Stimulated activated CD4-positive, alpha-beta T cell treated with anti-CD3 and anti-CD28 coated beads, Interleukin-1b, Interleukin-23, amount 100 ng/mL, for 4 hours (primary cell): ENCODE measurements around the gene NOP53.
"Not testable (repeated sequence)": the region's sequence is repeated elsewhere in the genome, so short reads cannot be mapped to it uniquely, and the experiment has no call there.

Experiments used
- DNase-seq, 2 donors: peaks; one replicate each; pipeline ENCODE4 v3.0.0-alpha.2; 2020; ENCODE audit warnings: low read depth in 2 of 2

The NOP53 gene

GRCh38 chr19:47754206-47755064 lies 9.1 kb downstream of the NOP53 start:
- DNase-seq = no peak

GRCh38 chr19:47755065-47755761 lies 9.9 kb downstream of the NOP53 start:
- DNase-seq = no peak

GRCh38 chr19:47755762-47756626 lies 10.6 kb downstream of the NOP53 start:
- no peak for DNase-seq

GRCh38 chr19:47756627-47756929 lies 11.2 kb downstream of the NOP53 start:
- DNase-seq = no peak

- no peak for DNase-seq
These were observed 11.7 kb downstream of the NOP53 start for GRCh38 chr19:47756953-47757608.

GRCh38 chr19:47757617-47758442 lies 12.5 kb downstream of the NOP53 start:
- DNase-seq = no peak

GRCh38 chr19:47758443-47758804 lies 13.1 kb downstream of the NOP53 start:
- DNase-seq = no peak

GRCh38 chr19:47760632-47760999 lies 15.3 kb downstream of the NOP53 start:
- no peak for DNase-seq

- DNase-seq = no peak
These were observed 16.2 kb downstream of the NOP53 start for GRCh38 chr19:47761566-47761965.

GRCh38 chr19:47762151-47762550 lies 16.8 kb downstream of the NOP53 start:
- DNase-seq = no peak

GRCh38 chr19:47762615-47763308 lies 17.4 kb downstream of the NOP53 start:
- DNase-seq = no peak

GRCh38 chr19:47764705-47765104 lies 19.4 kb downstream of the NOP53 start:
- DNase-seq = not testable (repeated sequence)

GRCh38 chr19:47765523-47766358 lies 20.4 kb downstream of the NOP53 start:
- peak in 1 of 2 donors; percentile 37 for DNase-seq

- no peak for DNase-seq
These were observed 20.9 kb downstream of the NOP53 start for GRCh38 chr19:47766359-47766620.

GRCh38 chr19:47766670-47767069 lies 21.3 kb downstream of the NOP53 start:
- no peak for DNase-seq

GRCh38 chr19:47767349-47767748 lies 22.0 kb downstream of the NOP53 start:
- no peak for DNase-seq

GRCh38 chr19:47768604-47769003 lies 23.3 kb downstream of the NOP53 start:
- no peak for DNase-seq

GRCh38 chr19:47769534-47769933 lies 24.2 kb downstream of the NOP53 start:
- no peak for DNase-seq

GRCh38 chr19:47771291-47771690 lies 25.9 kb downstream of the NOP53 start:
- DNase-seq = not testable (repeated sequence)

GRCh38 chr19:47776568-47776967 lies 31.2 kb downstream of the NOP53 start:
- DNase-seq = no peak
